HL-60 (cell line): Measurements from ENCODE around the gene HSFX2.

Source experiments
- POLR2AphosphoS5 ChIP-seq: IDR thresholded peaks from 2 replicates; pipeline ENCODE4 v1.6.1; 2012; ENCODE audit warnings: low read depth
- SPI1 ChIP-seq: IDR thresholded peaks from 2 replicates; pipeline ENCODE4 v1.6.1; 2012; ENCODE audit warnings: low read depth, mild to moderate bottlenecking, borderline replicate concordance
- TF ChIP-seq, protein P1 (sequence below): IDR thresholded peaks from 2 replicates; pipeline ENCODE4 v1.6.1; 2012; ENCODE audit warnings: low read depth; ENCODE audit not compliant: insufficient replicate concordance
- TF ChIP-seq, protein P2 (sequence below): IDR thresholded peaks from one replicate; pipeline ENCODE4 v1.5.1; 2011; ENCODE audit warnings: low read length, control low read depth, inconsistent platforms; ENCODE audit not compliant: insufficient read depth

GRCh38 chrX:149630681-149631233 lies 35.6 kb upstream of the HSFX2 start:
- TF ChIP-seq, protein P1, sequence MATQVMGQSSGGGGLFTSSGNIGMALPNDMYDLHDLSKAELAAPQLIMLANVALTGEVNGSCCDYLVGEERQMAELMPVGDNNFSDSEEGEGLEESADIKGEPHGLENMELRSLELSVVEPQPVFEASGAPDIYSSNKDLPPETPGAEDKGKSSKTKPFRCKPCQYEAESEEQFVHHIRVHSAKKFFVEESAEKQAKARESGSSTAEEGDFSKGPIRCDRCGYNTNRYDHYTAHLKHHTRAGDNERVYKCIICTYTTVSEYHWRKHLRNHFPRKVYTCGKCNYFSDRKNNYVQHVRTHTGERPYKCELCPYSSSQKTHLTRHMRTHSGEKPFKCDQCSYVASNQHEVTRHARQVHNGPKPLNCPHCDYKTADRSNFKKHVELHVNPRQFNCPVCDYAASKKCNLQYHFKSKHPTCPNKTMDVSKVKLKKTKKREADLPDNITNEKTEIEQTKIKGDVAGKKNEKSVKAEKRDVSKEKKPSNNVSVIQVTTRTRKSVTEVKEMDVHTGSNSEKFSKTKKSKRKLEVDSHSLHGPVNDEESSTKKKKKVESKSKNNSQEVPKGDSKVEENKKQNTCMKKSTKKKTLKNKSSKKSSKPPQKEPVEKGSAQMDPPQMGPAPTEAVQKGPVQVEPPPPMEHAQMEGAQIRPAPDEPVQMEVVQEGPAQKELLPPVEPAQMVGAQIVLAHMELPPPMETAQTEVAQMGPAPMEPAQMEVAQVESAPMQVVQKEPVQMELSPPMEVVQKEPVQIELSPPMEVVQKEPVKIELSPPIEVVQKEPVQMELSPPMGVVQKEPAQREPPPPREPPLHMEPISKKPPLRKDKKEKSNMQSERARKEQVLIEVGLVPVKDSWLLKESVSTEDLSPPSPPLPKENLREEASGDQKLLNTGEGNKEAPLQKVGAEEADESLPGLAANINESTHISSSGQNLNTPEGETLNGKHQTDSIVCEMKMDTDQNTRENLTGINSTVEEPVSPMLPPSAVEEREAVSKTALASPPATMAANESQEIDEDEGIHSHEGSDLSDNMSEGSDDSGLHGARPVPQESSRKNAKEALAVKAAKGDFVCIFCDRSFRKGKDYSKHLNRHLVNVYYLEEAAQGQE, result no peak
- TF ChIP-seq, protein P2, sequence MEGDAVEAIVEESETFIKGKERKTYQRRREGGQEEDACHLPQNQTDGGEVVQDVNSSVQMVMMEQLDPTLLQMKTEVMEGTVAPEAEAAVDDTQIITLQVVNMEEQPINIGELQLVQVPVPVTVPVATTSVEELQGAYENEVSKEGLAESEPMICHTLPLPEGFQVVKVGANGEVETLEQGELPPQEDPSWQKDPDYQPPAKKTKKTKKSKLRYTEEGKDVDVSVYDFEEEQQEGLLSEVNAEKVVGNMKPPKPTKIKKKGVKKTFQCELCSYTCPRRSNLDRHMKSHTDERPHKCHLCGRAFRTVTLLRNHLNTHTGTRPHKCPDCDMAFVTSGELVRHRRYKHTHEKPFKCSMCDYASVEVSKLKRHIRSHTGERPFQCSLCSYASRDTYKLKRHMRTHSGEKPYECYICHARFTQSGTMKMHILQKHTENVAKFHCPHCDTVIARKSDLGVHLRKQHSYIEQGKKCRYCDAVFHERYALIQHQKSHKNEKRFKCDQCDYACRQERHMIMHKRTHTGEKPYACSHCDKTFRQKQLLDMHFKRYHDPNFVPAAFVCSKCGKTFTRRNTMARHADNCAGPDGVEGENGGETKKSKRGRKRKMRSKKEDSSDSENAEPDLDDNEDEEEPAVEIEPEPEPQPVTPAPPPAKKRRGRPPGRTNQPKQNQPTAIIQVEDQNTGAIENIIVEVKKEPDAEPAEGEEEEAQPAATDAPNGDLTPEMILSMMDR, result no peak
- TF ChIP-seq SPI1, result no peak
- no peak for TF ChIP-seq POLR2AphosphoS5
